ENCODE results near the gene ANAPC7. TPM values are rescaled to one million over a fixed set of nuclear protein-coding genes. Genes with fewer than 3 reads are reported as not detected.

The ANAPC7 gene
- total and polyA plus RNA-seq, 9 of the 15 experiments (the other 6 are each of a cell fraction or from before 2014, with no cell fraction given) = 46.7 to 158 (median 109) TPM

DNA sequence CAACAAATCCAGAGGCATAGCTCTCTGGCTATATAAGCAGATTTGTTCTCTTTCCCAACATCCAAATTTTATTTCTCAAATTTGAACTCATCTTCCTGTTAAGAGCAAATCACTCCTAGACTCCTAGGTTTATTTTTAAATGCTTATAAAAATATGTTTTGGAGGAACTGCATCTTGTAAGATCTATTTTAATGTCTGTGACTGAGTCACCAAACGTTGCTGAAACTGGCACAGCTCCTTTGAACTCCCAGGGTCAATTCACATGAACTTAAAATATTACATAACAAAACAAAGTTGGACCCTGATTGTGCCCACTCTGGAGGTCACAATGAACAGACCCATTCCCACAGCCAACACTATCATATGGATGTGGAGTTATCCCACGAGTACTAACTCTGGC lies 23.9 kb downstream of the ANAPC7 start (continued):
- no peak for TF ChIP-seq MTA3 (IDR thresholded peaks at IDR 0.05; ENCODE audit: borderline replicate concordance)
- TF ChIP-seq, protein P1, sequence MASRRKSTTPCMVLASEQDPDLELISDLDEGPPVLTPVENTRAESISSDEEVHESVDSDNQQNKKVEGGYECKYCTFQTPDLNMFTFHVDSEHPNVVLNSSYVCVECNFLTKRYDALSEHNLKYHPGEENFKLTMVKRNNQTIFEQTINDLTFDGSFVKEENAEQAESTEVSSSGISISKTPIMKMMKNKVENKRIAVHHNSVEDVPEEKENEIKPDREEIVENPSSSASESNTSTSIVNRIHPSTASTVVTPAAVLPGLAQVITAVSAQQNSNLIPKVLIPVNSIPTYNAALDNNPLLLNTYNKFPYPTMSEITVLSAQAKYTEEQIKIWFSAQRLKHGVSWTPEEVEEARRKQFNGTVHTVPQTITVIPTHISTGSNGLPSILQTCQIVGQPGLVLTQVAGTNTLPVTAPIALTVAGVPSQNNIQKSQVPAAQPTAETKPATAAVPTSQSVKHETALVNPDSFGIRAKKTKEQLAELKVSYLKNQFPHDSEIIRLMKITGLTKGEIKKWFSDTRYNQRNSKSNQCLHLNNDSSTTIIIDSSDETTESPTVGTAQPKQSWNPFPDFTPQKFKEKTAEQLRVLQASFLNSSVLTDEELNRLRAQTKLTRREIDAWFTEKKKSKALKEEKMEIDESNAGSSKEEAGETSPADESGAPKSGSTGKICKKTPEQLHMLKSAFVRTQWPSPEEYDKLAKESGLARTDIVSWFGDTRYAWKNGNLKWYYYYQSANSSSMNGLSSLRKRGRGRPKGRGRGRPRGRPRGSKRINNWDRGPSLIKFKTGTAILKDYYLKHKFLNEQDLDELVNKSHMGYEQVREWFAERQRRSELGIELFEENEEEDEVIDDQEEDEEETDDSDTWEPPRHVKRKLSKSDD (conservative IDR thresholded peaks at IDR 0.05; ENCODE audit: low read length) = no peak

GRCh38 chr12:110379197-110379596 lies 24.3 kb downstream of the ANAPC7 start:
- WGBS (ENCODE audit: insufficient coverage, low coverage, missing lambda C conversion rate) = 99% methylated on average over 3 of the region's 3 CpGs
- Histone ChIP-seq H3K27ac (ENCODE audit: extremely low read depth, low read depth, low read length) (no peak overlapping the region), H4K20me1 (replicated peaks; ENCODE audit: control insufficient read depth, insufficient read depth, low read length) (no peaks in the 10 kb centered on the region; the same call in 1 of the 2 replicates), H3K9me3 (replicated peaks; ENCODE audit: control insufficient read depth, insufficient read depth, low read depth, low read length) (no peaks in the 10 kb centered on the region), H3K4me2 (ENCODE audit: insufficient read depth, low read length) (no peak overlapping the region), H3K27me3 (ENCODE audit: control insufficient read depth in 2 of 2, insufficient read depth in 2 of 2, low read length in 2 of 2) (no peaks in the 10 kb centered on the region), H3K36me3 (ENCODE audit: control insufficient read depth, insufficient read depth, low read length) (peaks cover 85% of the 10 kb centered on the region), H3K79me2 (ENCODE audit: control insufficient read depth, insufficient read depth, low read length) (no peaks in the 10 kb centered on the region; the same call in 1 of the 3 replicates), H3K9me1 (ENCODE audit: control insufficient read depth, insufficient read depth, low read length) (no peaks in the 10 kb centered on the region), H2AFZ (ENCODE audit: low read depth, low read length) (no peak overlapping the region), H3K4me3 (no peak overlapping the region), H3K4me1 (replicated peaks in 1 of 2; ENCODE audit: control insufficient read depth in 2 of 2, insufficient read depth in 2 of 2, low read length in 2 of 2) (no peaks in the 10 kb centered on the region), H3K9ac (ENCODE audit: insufficient read depth in 1 of 2, low read depth in 2 of 2, low read length in 2 of 2) (no peak overlapping the region)
- ChIA-PET CTCF (ENCODE audit: low intra/inter-chr PET ratio) (no interaction called here), POLR2A (interaction anchor here (0.9 to 1.7 kb wide), 2 partner anchors 8 to 10 kb away, joined by 5 to 6 read pairs; no protein-coding TSS in a partner anchor)
- in situ Hi-C loops (cut with MboI) = no loop called here
- FAIRE-seq = no peak
- no TSS peak for BruUV-seq (replicated peaks)
- DNase-seq (ENCODE audit: extremely low read depth in 1 of 4, low spot score in 3 of 4) = no peak
- TF ChIP-seq, protein P2, sequence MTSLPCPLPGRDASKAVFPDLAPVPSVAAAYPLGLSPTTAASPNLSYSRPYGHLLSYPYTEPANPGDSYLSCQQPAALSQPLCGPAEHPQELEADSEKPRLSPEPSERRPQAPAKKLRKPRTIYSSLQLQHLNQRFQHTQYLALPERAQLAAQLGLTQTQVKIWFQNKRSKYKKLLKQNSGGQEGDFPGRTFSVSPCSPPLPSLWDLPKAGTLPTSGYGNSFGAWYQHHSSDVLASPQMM (CRISPR knock-in tag; IDR thresholded peaks at IDR 0.05) = no peak
- TF ChIP-seq MYNN (IDR thresholded peaks at IDR 0.05) = no peak
- no peak for TF ChIP-seq MYNN (CRISPR knock-in tag; IDR thresholded peaks at IDR 0.05)
- TF ChIP-seq ELK1 (CRISPR knock-in tag; IDR thresholded peaks at IDR 0.05) = no peak
- TF ChIP-seq CTCFL (IDR thresholded peaks at IDR 0.05; ENCODE audit: borderline replicate concordance, insufficient read depth, low read depth, low read length, poor library complexity, severe bottlenecking) = no peak
- no peak for TF ChIP-seq TCF3 (CRISPR knock-in tag; IDR thresholded peaks at IDR 0.05)
- no peak for TF ChIP-seq CBX8 (IDR thresholded peaks at IDR 0.05; ENCODE audit: borderline replicate concordance, extremely low read depth, low read depth, low read length, poor library complexity, severe bottlenecking)
- ATAC-seq = no peak
- intact Hi-C loops (cut with micrococcal nuclease) = no loop called here
